Activated CD4-positive, CD25-positive, alpha-beta regulatory T cell treated with anti-CD3 and anti-CD28 coated beads, Interleukin-2, amount 50 U/mL, for 72 hours (primary cell): ENCODE results near the gene GTPBP1.

Experiments used
- DNase-seq: peaks from one replicate; pipeline ENCODE4 v3.0.0; 2021

GTPBP1 gene

GRCh38 chr22:38704654-38705234 lies 1.0 kb upstream of the GTPBP1 start:
- no peak for DNase-seq

GRCh38 chr22:38706101-38706900 lies 557 bp downstream of the GTPBP1 start:
- DNase-seq = peak; percentile 57

GRCh38 chr22:38706901-38707195 lies 1.1 kb downstream of the GTPBP1 start:
- no peak for DNase-seq

GRCh38 chr22:38707346-38707745 lies 1.6 kb downstream of the GTPBP1 start:
- no peak for DNase-seq

GRCh38 chr22:38707984-38708383 lies 2.2 kb downstream of the GTPBP1 start:
- no peak for DNase-seq

- no peak for DNase-seq
Measured at GRCh38 chr22:38709306-38709705, 3.6 kb downstream of the GTPBP1 start.

- DNase-seq = no peak
Measured at GRCh38 chr22:38710351-38710750, 4.6 kb downstream of the GTPBP1 start.

- DNase-seq = no peak
Measured at GRCh38 chr22:38710866-38711265, 5.1 kb downstream of the GTPBP1 start.

- no peak for DNase-seq
Measured at GRCh38 chr22:38712486-38713207, 6.9 kb downstream of the GTPBP1 start.

- no peak for DNase-seq
Measured at GRCh38 chr22:38713921-38714320, 8.2 kb downstream of the GTPBP1 start.

- DNase-seq = no peak
Measured at GRCh38 chr22:38715176-38715764, 9.5 kb downstream of the GTPBP1 start.

- no peak for DNase-seq
Measured at GRCh38 chr22:38715852-38716251, 10.1 kb downstream of the GTPBP1 start.

- no peak for DNase-seq
Measured at GRCh38 chr22:38716271-38716670, 10.5 kb downstream of the GTPBP1 start.

GRCh38 chr22:38716826-38717225 lies 11.1 kb downstream of the GTPBP1 start:
- DNase-seq = no peak

- no peak for DNase-seq
Measured at GRCh38 chr22:38717244-38717643, 11.5 kb downstream of the GTPBP1 start.

- no peak for DNase-seq
Measured at GRCh38 chr22:38718414-38718813, 12.7 kb downstream of the GTPBP1 start.

- DNase-seq = no peak
Measured at GRCh38 chr22:38719196-38719595, 13.5 kb downstream of the GTPBP1 start.

- DNase-seq = no peak
Measured at GRCh38 chr22:38720350-38720749, 14.6 kb downstream of the GTPBP1 start.

- DNase-seq = no peak
Measured at GRCh38 chr22:38721551-38721950, 15.8 kb downstream of the GTPBP1 start.

GRCh38 chr22:38724176-38724575 lies 18.4 kb downstream of the GTPBP1 start:
- no peak for DNase-seq

- DNase-seq = no peak
Measured at GRCh38 chr22:38724926-38725571, 19.3 kb downstream of the GTPBP1 start.

- DNase-seq = peak; percentile 24
Measured at GRCh38 chr22:38725900-38726655, 20.3 kb downstream of the GTPBP1 start.

GRCh38 chr22:38727123-38727522 lies 21.4 kb downstream of the GTPBP1 start:
- DNase-seq = peak; percentile 27
